GM18907 (cell line): Measurements from ENCODE around the gene ECD.
A peak's percentile ranks its signal among the peaks of the same experiment; 100 is the strongest.
"Not testable (repeated sequence)": the region's sequence is repeated elsewhere in the genome, so short reads cannot be mapped to it uniquely, and the experiment has no call there.

Experiments used
- ATAC-seq: cut with Tn5 transposase; IDR thresholded peaks from one replicate; pipeline ENCODE4 v1.9.1; 2021; ENCODE audit warnings: mild to moderate bottlenecking, moderate library complexity; ENCODE audit not compliant: unreplicated experiment

ECD gene

GRCh38 chr10:73161079-73161478 is 6.7 kb downstream of the ECD start:
- ATAC-seq, result no peak

- no peak for ATAC-seq
Measured at GRCh38 chr10:73159038-73159648, 8.7 kb downstream of the ECD start.

- ATAC-seq, result no peak
Measured at GRCh38 chr10:73156054-73156453, 11.8 kb downstream of the ECD start.

- ATAC-seq, result no peak
Measured at GRCh38 chr10:73152009-73152408, 15.8 kb downstream of the ECD start.

- ATAC-seq, result not testable (repeated sequence)
Measured at GRCh38 chr10:73150633-73151413, 17.0 kb downstream of the ECD start.

GRCh38 chr10:73141603-73142002 is 26.2 kb downstream of the ECD start:
- ATAC-seq, result no peak

- no peak for ATAC-seq
Measured at GRCh38 chr10:73139251-73139650, 28.6 kb downstream of the ECD start.

GRCh38 chr10:73136627-73137026 is 31.2 kb downstream of the ECD start:
- no peak for ATAC-seq

- no peak for ATAC-seq
Measured at GRCh38 chr10:73134727-73135126, 33.1 kb downstream of the ECD start.

GRCh38 chr10:73131913-73132686 is 35.7 kb downstream of the ECD start:
- no peak for ATAC-seq

GRCh38 chr10:73131301-73131700 is 36.5 kb downstream of the ECD start:
- ATAC-seq, result no peak

- no peak for ATAC-seq
Measured at GRCh38 chr10:73126343-73126742, 41.5 kb downstream of the ECD start.

GRCh38 chr10:73119952-73120351 is 47.9 kb downstream of the ECD start:
- no peak for ATAC-seq

GRCh38 chr10:73119457-73119856 is 48.4 kb downstream of the ECD start:
- ATAC-seq, result no peak

- peak; percentile 55 for ATAC-seq
Measured at GRCh38 chr10:73117976-73118743, 49.6 kb downstream of the ECD start.

- ATAC-seq, result no peak
Measured at GRCh38 chr10:73116017-73116416, 51.8 kb downstream of the ECD start.

GRCh38 chr10:73113551-73113950 is 54.3 kb downstream of the ECD start:
- no peak for ATAC-seq

- ATAC-seq, result not testable (repeated sequence)
Measured at GRCh38 chr10:73112032-73112431, 55.8 kb downstream of the ECD start.

- ATAC-seq, result peak; percentile 63
Measured at GRCh38 chr10:73110345-73110849, 57.4 kb downstream of the ECD start, which contains the start of gene NUDT13. Gene NUDT13, plus strand, starts transcription at chr10:73110455. Its CDS starts 3,911 bp downstream, at chr10:73114366.

GRCh38 chr10:73109248-73109652 is 58.6 kb downstream of the ECD start:
- ATAC-seq, result not testable (repeated sequence)

GRCh38 chr10:73106301-73106700 is 61.5 kb downstream of the ECD start:
- no peak for ATAC-seq
